Measurements from ENCODE around the gene APOE. TPM values are rescaled to one million over a fixed set of nuclear protein-coding genes. Genes with fewer than 3 reads are reported as not detected.
A peak's percentile ranks its signal among the peaks of the same experiment; 100 is the strongest.

Gene APOE
- total and polyA plus RNA-seq, 9 of the 15 experiments (the other 6 are each of a cell fraction or from before 2014, with no cell fraction given) = 0.14 to 180 (median 58.1) TPM; not detected in 1

GRCh38 chr19:44856421-44857083 is 49.0 kb upstream of the APOE start:
- Histone ChIP-seq H3K36me3 (ENCODE audit: control insufficient read depth, insufficient read depth, low read length) (peaks cover 33% of the 10 kb centered on the region), H3K9ac (ENCODE audit: insufficient read depth in 1 of 2, low read depth in 2 of 2, low read length in 2 of 2) (peak overlapping the region in 1 of 2 experiments; percentile 73; a peak in 1 of 4 replicates), H4K20me1 (replicated peaks; ENCODE audit: control insufficient read depth, insufficient read depth, low read length) (peaks cover 15% of the 10 kb centered on the region), H3K9me1 (ENCODE audit: control insufficient read depth, insufficient read depth, low read length) (peaks cover 4% of the 10 kb centered on the region), H2AFZ (ENCODE audit: low read depth, low read length) (no peak overlapping the region), H3K9me3 (replicated peaks; ENCODE audit: control insufficient read depth, insufficient read depth, low read depth, low read length) (no peaks in the 10 kb centered on the region), H3K27me3 (ENCODE audit: control insufficient read depth in 2 of 2, insufficient read depth in 2 of 2, low read length in 2 of 2) (no peaks in the 10 kb centered on the region), H3K79me2 (ENCODE audit: control insufficient read depth, insufficient read depth, low read length) (peaks cover 55% of the 10 kb centered on the region), H3K27ac (ENCODE audit: extremely low read depth, low read depth, low read length) (peak overlapping the region; percentile 57; the same call in 2 of the 3 replicates), H3K4me1 (replicated peaks in 1 of 2; ENCODE audit: control insufficient read depth in 2 of 2, insufficient read depth in 2 of 2, low read length in 2 of 2) (peaks cover 14 to 19% of the 10 kb centered on the region in 2 experiments), H3K4me2 (ENCODE audit: insufficient read depth, low read length) (peak overlapping the region; percentile 12; the same call in 1 of the 2 replicates), H3K4me3 (no peak overlapping the region)
- intact Hi-C loops (cut with micrococcal nuclease) = no loop called here
- ChIA-PET CTCF (ENCODE audit: low intra/inter-chr PET ratio) (no interaction called here), POLR2A (interaction anchor here (0.6 to 1.3 kb wide), 4 partner anchors 8 to 166 kb away, joined by 3 to 4 read pairs (median 4); no protein-coding TSS in a partner anchor)
- peak; percentile 70 for FAIRE-seq
- in situ Hi-C loops (cut with MboI) = no loop called here
- DNase-seq (ENCODE audit: extremely low read depth in 1 of 4, low spot score in 3 of 4) = peak; percentile 32 to 53 (median 37)
- peak; percentile 77 for ATAC-seq
- no TSS peak for BruUV-seq (replicated peaks)
- WGBS (ENCODE audit: insufficient coverage, low coverage, missing lambda C conversion rate) = 42% methylated on average over 9 of the region's 10 CpGs
- TF ChIP-seq CHD4 (IDR thresholded peaks at IDR 0.05; ENCODE audit: insufficient read depth, insufficient replicate concordance, low read depth, low read length, poor library complexity, severe bottlenecking) = peak; percentile 4
- no peak for TF ChIP-seq ZNF212 (CRISPR knock-in tag; IDR thresholded peaks at IDR 0.05)
- TF ChIP-seq ARID4B (CRISPR knock-in tag; IDR thresholded peaks at IDR 0.05) = 0 out of 2 replicates have a peak, but pooled peaks have one; percentile 20
- no peak for TF ChIP-seq KHSRP (IDR thresholded peaks at IDR 0.05)
- no peak for TF ChIP-seq BRCA1 (IDR thresholded peaks at IDR 0.05)
- TF ChIP-seq BRCA1 (CRISPR knock-in tag; IDR thresholded peaks at IDR 0.05) = no peak
- no peak for TF ChIP-seq POU5F1 (IDR thresholded peaks at IDR 0.05; ENCODE audit: borderline replicate concordance, low read depth, low read length, partially characterized antibody)
- TF ChIP-seq ETV6 (IDR thresholded peaks at IDR 0.05; ENCODE audit: borderline replicate concordance in 1 of 2, low read depth in 2 of 2, low read length in 1 of 2) = peak in 1 of 2 experiments; percentile 52; a peak in 1 of 4 replicates
- TF ChIP-seq ETV6 (CRISPR knock-in tag; IDR thresholded peaks at IDR 0.05; ENCODE audit: borderline replicate concordance) = no peak
- no peak for TF ChIP-seq MTA2 (IDR thresholded peaks at IDR 0.05; ENCODE audit: low read depth)
- no peak for TF ChIP-seq BACH1 (tag; IDR thresholded peaks at IDR 0.05)
- TF ChIP-seq ZNF699 (CRISPR knock-in tag; IDR thresholded peaks at IDR 0.05; ENCODE audit: insufficient replicate concordance) = no peak
- no peak for TF ChIP-seq L3MBTL2 (IDR thresholded peaks at IDR 0.05)
- TF ChIP-seq PCBP1 (IDR thresholded peaks at IDR 0.05; ENCODE audit: low read depth, low read length, poor library complexity, severe bottlenecking) = no peak
- TF ChIP-seq ZNF124 (CRISPR knock-in tag; IDR thresholded peaks at IDR 0.05) = no peak
- peak; percentile 43; the same call in 1 of the 2 replicates for TF ChIP-seq ETV5 (CRISPR knock-in tag; IDR thresholded peaks at IDR 0.05; ENCODE audit: low read depth)
